CD14-positive monocyte (primary cell): ENCODE data around the gene LSMEM2. TPM values are rescaled to one million over a fixed set of nuclear protein-coding genes. Genes with fewer than 3 reads are reported as not detected.
A peak's percentile ranks its signal among the peaks of the same experiment; 100 is the strongest.

ENCODE experiments used
- DNase-seq, 3 donors: peaks; one replicate each; pipeline ENCODE4 v3.0.0-alpha.2; 2011 to 2022
- H2AFZ ChIP-seq: 2 replicates; pipeline ENCODE4 v1.6.0; 2012; ENCODE audit warnings: mild to moderate bottlenecking, low read depth, low read length, inconsistent platforms; ENCODE audit not compliant: insufficient read depth, poor library complexity, severe bottlenecking
- H3K27ac ChIP-seq, 2 donors: 1 replicate in 1 of 2; 2 replicates in 1 of 2; pipeline ENCODE4 v1.5.1; 2012 to 2013; ENCODE audit warnings: low read length in 2 of 2, control low read depth in 1 of 2, inconsistent platforms in 1 of 2, low read depth in 1 of 2, mild to moderate bottlenecking in 1 of 2
- H3K27me3 ChIP-seq, 2 donors: one replicate each; pipeline versions ENCODE4 v1.6.0 to v1.6.1; 2011 to 2013; ENCODE audit warnings: low read length in 2 of 2; ENCODE audit not compliant: control insufficient read depth in 2 of 2, insufficient read depth in 2 of 2
- H3K36me3 ChIP-seq, 2 donors: replicated peaks in 1 of 2; 1 replicate in 1 of 2; 2 replicates in 1 of 2; pipeline versions ENCODE4 v1.5.1 to v1.6.1; 2012 to 2013; ENCODE audit warnings: low read length in 2 of 2, control low read depth in 1 of 2, inconsistent platforms in 1 of 2, mild to moderate bottlenecking in 1 of 2; ENCODE audit not compliant: insufficient read depth in 2 of 2, control insufficient read depth in 1 of 2
- H3K4me1 ChIP-seq, 2 donors: 1 replicate in 1 of 2; 2 replicates in 1 of 2; pipeline versions ENCODE4 v1.5.1 to v1.6.1; 2012 to 2013; ENCODE audit warnings: low read length in 2 of 2, control low read depth in 1 of 2, inconsistent platforms in 1 of 2, mild to moderate bottlenecking in 1 of 2, moderate library complexity in 1 of 2; ENCODE audit not compliant: insufficient read depth in 2 of 2, control insufficient read depth in 1 of 2
- H3K4me2 ChIP-seq: replicated peaks from 2 replicates; pipeline ENCODE3; 2012; ENCODE audit warnings: low read length, moderate library complexity, mild to moderate bottlenecking; ENCODE audit not compliant: poor library complexity, severe bottlenecking; ENCODE audit errors: extremely low read depth
- H3K4me3 ChIP-seq, 3 experiments: fragments of 200-600 bp in 1 of 3; sonication (generic) in 1 of 3; replicated peaks in 1 of 3; 1 replicate in 2 of 3; 2 replicates in 1 of 3; pipeline ENCODE4 v1.5.1; 2011 to 2013; ENCODE audit warnings: low read length in 3 of 3, mild to moderate bottlenecking in 3 of 3, control low read depth in 2 of 3, low read depth in 2 of 3, inconsistent platforms in 1 of 3, moderate library complexity in 1 of 3
- H3K79me2 ChIP-seq: 2 replicates; pipeline ENCODE4 v1.6.0; 2012; ENCODE audit warnings: mild to moderate bottlenecking, control low read depth, inconsistent platforms, low read length, moderate library complexity; ENCODE audit not compliant: insufficient read depth
- H3K9ac ChIP-seq: 2 replicates; pipeline ENCODE4 v1.6.0; 2017; ENCODE audit warnings: low read length, mild to moderate bottlenecking; ENCODE audit not compliant: insufficient read depth, poor library complexity, severe bottlenecking
- H3K9me3 ChIP-seq, 2 donors: replicated peaks in 1 of 2; 1 replicate in 1 of 2; 2 replicates in 1 of 2; pipeline versions ENCODE4 v1.5.1 to v1.6.1; 2012 to 2013; ENCODE audit warnings: low read length in 2 of 2, control low read depth in 1 of 2; ENCODE audit not compliant: control insufficient read depth in 1 of 2, insufficient read depth in 1 of 2
- H4K20me1 ChIP-seq: 2 replicates; pipeline ENCODE4 v1.6.0; 2012; ENCODE audit warnings: mild to moderate bottlenecking, low read length, control low read depth, moderate library complexity; ENCODE audit not compliant: insufficient read depth
- H3K27ac Mint-ChIP-seq, 7 donors: one replicate each; pipeline ENCODE4 v1.8.0; 2020; ENCODE audit warnings: mild to moderate bottlenecking in 7 of 7, mixed read lengths in 7 of 7, moderate library complexity in 6 of 7, inconsistent platforms in 2 of 7
- H3K27me3 Mint-ChIP-seq, 3 donors: one replicate each; pipeline ENCODE4 v1.8.0; 2021 to 2022; ENCODE audit warnings: low read depth in 3 of 3, mild to moderate bottlenecking in 3 of 3, mixed read lengths in 3 of 3, moderate library complexity in 3 of 3, inconsistent platforms in 1 of 3
- H3K36me3 Mint-ChIP-seq, 2 donors: one replicate each; pipeline ENCODE4 v1.8.0; 2020; ENCODE audit warnings: mixed read lengths in 2 of 2, inconsistent platforms in 1 of 2, mild to moderate bottlenecking in 1 of 2
- H3K4me1 Mint-ChIP-seq: one replicate; pipeline ENCODE4 v1.8.0; 2020; ENCODE audit warnings: mild to moderate bottlenecking, mixed read lengths
- H3K4me3 Mint-ChIP-seq, 2 donors: one replicate each; pipeline ENCODE4 v1.8.0; 2020; ENCODE audit warnings: mild to moderate bottlenecking in 2 of 2, mixed read lengths in 2 of 2, moderate library complexity in 1 of 2
- H3K9me3 Mint-ChIP-seq, 7 donors: one replicate each; pipeline ENCODE4 v1.8.0; 2020 to 2022; ENCODE audit warnings: mixed read lengths in 7 of 7, mild to moderate bottlenecking in 6 of 7, moderate library complexity in 6 of 7, inconsistent platforms in 2 of 7
- CTCF ChIP-seq: fragments of 200-600 bp; IDR thresholded peaks from one replicate; pipeline ENCODE4 v1.8.0; 2022; ENCODE audit warnings: antibody characterized with exemption, mild to moderate bottlenecking
- WGBS: methylation state at CpG from one replicate; pipeline ENCODE4 v1.1.5; 2013; ENCODE audit warnings: missing lambda C conversion rate; ENCODE audit not compliant: insufficient coverage; 5-methylcytosine and 5-hydroxymethylcytosine counted together
- intact Hi-C, 2 donors: fragments of 100-400 bp; cut with micrococcal nuclease; formaldehyde crosslinking; loops; one replicate each; pipeline versions ENCODE4 v1.15.0 to v1.15.1; 2023
- polyA plus RNA-seq, 3 donors: library from polyadenylated mRNA; depleted of rRNA in 1 of 3; unstranded in 2 of 3; stranded (reverse) in 1 of 3; fragments of 300-500 nt in 2 of 3; fragments of >200 nt in 1 of 3; fragmentation: Illumina TruSeq in 2 of 3; gene quantifications; 1 replicate in 2 of 3; 2 replicates in 1 of 3; pipeline ENCODE4 v1.2.3, GENCODE V29; 2012 to 2021

Gene LSMEM2
- polyA plus RNA-seq, 3 donors: not detected

- Mint-ChIP-seq H3K36me3 (peaks cover 22 to 35% of the 10 kb centered on the region in 2 donors), H3K4me1 (peaks cover 47% of the 10 kb centered on the region), H3K27me3 (peaks cover 0 to 8% (median 2%) of the 10 kb centered on the region in 3 donors), H3K27ac (peak overlapping the region in 3 of 7 donors; percentile 35 to 75 (median 50)), H3K9me3 (no peaks in the 10 kb centered on the region), H3K4me3 (no peak overlapping the region)
- no peaks in the 10 kb centered on the region for H4K20me1 ChIP-seq
- peaks cover 38 to 48% of the 10 kb centered on the region in 2 donors for H3K4me1 ChIP-seq
- H3K9me3 ChIP-seq: no peaks in the 10 kb centered on the region
- intact Hi-C loops: no loop called here
- H3K36me3 ChIP-seq: peaks cover 0 to 29% of the 10 kb centered on the region in 2 donors
- TF ChIP-seq CTCF: no peak
- 68% methylated on average over 4 of the region's 9 CpGs for WGBS
- H3K79me2 ChIP-seq: peaks cover 21% of the 10 kb centered on the region
- H3K9ac ChIP-seq: no peak overlapping the region
- no peak overlapping the region for H2AFZ ChIP-seq
- no peak overlapping the region for H3K27ac ChIP-seq
- H3K4me2 ChIP-seq: no peak overlapping the region
- H3K27me3 ChIP-seq: no peaks in the 10 kb centered on the region
- no peak for DNase-seq
- H3K4me3 ChIP-seq: no peak overlapping the region
Measured at GRCh38 chr3:50316657-50317242, 37.9 kb downstream of the LSMEM2 start.

- no peak for TF ChIP-seq CTCF
- Mint-ChIP-seq H3K9me3 (no peaks in the 10 kb centered on the region), H3K4me1 (peaks cover 51% of the 10 kb centered on the region), H3K27ac (peak overlapping the region in 2 of 7 donors; percentile 32 to 35), H3K36me3 (peaks cover 22 to 35% of the 10 kb centered on the region in 2 donors), H3K27me3 (peaks cover 0 to 8% (median 2%) of the 10 kb centered on the region in 3 donors), H3K4me3 (no peak overlapping the region)
- no peak overlapping the region for H3K4me2 ChIP-seq
- WGBS: 50% methylated on average over 1 of the region's 6 CpGs
- peaks cover 21% of the 10 kb centered on the region for H3K79me2 ChIP-seq
- no peak overlapping the region for H3K9ac ChIP-seq
- no peak overlapping the region for H3K4me3 ChIP-seq
- no peak overlapping the region for H2AFZ ChIP-seq
- no peak for DNase-seq
- no peaks in the 10 kb centered on the region for H3K27me3 ChIP-seq
- peaks cover 0 to 29% of the 10 kb centered on the region in 2 donors for H3K36me3 ChIP-seq
- H3K4me1 ChIP-seq: peaks cover 44 to 53% of the 10 kb centered on the region in 2 donors
- no peaks in the 10 kb centered on the region for H4K20me1 ChIP-seq
- peak overlapping the region in 1 of 2 donors; percentile 22 for H3K27ac ChIP-seq
- intact Hi-C loops: no loop called here
- H3K9me3 ChIP-seq: no peaks in the 10 kb centered on the region
Measured at GRCh38 chr3:50317300-50317699, 38.4 kb downstream of the LSMEM2 start.
